HTR-8/SVneo (cell line): ENCODE data around the gene DNAAF3.
A peak's percentile ranks its signal among the peaks of the same experiment; 100 is the strongest.
"Not testable (repeated sequence)": the region's sequence is repeated elsewhere in the genome, so short reads cannot be mapped to it uniquely, and the experiment has no call there.

Source experiments
- DNase-seq: peaks from one replicate; pipeline ENCODE4 v3.0.0; 2011; ENCODE audit warnings: low spot score, mixed read lengths; ENCODE audit not compliant: insufficient read length
- FAIRE-seq: peaks from 2 replicates; lab custom pipeline; 2011; peaks lifted over from hg19 to GRCh38; lab: Jason Lieb, UNC

Gene DNAAF3

DNA sequence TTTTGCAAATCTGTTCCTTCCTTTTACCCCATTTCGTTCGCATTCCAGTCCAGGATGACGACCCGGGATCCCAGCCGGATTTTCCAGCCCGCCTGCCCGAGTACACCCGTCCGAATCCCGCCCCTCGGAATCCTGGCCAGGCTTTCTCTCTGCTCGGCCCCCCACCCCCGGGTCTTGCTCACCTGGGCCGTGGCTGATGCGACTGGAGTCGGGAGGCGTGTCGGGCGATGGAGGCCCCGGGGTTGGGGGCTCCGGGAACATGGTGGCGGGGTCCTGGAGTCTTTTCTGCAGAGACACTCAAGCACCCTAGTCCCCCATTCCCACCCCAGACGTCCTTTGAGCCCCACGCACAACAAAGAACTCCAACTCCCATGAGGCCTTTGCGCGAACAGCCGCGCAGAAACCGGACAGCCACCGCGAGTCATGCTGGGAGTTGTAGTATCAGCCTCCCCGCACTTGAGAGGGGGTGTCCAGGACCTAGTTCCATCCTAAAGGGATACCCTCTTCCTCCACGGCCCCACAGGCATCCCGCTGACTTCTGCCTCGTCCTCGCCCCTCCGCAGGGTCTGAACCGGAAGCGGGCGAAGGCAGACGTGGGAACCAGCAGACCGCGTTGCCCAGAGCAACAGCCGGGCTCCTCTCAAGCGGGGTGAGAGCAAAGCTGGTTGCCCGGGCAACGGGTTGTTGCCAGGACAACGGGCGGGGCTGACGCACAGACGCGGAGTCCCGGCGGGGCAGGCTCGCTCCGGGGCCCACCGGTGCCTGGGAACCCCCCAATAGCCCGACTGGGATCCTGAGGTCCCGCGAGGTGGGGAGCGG, 12.6 kb upstream of the DNAAF3 start:
- no peak for DNase-seq
- FAIRE-seq = peak; percentile 51

DNA sequence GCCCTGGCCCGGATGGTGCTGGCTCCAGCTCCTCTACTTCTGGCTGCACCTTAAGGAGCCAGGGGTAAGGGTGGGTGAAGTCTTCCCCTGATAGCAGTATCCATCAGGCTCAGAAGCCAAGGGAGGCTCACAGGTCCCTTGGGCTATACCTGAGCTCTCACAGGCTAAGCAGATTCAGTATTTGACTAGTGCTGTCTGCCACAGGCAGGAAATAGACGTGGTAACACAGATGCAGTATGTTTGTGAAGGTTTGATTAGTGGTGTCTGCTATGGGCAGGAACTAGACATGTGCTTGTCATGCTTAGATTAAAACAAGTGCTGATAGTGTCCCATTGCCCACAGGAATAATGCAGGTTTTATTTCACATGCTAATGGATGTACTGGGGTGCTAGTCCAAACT, 9.7 kb upstream of the DNAAF3 start:
- DNase-seq (no peak), FAIRE-seq (no peak)

DNA sequence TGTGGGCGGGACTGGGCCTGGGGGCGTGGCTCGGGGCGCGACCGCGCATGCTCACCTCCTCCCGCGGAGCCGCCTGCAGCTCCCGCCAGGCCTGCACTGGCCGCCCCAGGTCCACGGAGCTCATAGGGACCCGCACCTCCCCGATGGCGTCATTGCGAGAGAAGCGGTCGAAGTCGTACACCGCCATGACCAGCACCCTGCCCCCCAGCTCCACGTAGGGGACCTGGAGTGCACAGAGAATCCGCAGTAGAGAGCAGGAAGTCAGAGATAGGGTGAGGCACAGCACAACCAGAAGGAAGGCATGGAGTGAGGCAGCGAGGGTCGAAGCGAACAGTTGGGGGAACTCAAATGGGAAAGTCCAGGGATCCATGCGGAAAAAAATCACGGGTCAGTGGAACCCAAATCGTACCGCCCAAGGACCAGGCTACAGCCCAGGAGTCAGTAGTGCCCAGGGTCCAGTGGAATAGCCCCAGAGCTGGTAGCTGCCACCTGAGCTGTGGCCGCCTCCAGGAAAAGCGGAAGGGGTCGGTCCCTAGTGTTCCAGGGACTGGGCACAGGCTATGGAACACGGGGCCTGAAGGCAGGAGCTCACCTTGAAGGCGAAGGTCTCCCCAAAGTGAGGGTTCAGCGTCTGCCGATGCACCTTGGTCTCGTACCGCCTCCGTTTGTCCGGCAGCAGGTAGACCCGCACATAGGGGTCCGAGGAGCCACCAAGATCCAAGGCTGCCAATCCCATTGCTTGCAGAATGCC, 8.9 kb upstream of the DNAAF3 start:
- DNase-seq (no peak), FAIRE-seq (no peak)

DNA sequence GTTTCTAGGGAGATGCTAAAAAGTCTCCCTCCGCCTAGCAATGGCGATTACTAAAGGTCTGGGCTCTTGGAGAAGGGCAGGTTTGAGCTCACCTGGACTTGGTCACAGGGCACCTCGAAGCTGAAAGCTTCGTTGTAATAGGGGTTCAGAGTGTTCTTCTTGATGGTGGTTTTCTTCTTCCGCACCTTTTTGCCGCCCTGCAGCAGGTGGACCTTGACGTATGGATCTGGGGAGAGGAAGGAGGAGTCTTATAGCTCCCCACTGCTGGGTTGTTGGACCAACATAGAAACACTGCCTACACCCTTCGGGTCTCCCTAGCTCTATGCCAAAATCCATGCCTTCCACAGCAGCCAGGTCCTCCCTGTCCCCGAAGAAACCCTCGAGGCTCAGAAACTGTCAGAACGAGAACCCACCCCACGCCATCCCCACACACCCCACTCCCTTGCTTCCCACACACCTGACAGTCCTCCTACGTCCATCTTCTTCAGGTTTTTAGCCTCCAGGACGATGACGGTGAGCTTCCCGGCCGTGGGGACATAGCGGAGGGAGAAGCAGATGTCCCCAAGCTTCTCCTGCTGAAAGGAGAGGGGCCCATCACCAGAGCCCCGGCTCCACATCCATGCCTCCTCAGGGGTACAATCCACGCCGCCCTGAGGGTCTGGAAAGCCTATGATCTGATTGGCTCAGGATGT, 8.2 kb upstream of the DNAAF3 start:
- no peak for DNase-seq
- FAIRE-seq = no peak

DNA sequence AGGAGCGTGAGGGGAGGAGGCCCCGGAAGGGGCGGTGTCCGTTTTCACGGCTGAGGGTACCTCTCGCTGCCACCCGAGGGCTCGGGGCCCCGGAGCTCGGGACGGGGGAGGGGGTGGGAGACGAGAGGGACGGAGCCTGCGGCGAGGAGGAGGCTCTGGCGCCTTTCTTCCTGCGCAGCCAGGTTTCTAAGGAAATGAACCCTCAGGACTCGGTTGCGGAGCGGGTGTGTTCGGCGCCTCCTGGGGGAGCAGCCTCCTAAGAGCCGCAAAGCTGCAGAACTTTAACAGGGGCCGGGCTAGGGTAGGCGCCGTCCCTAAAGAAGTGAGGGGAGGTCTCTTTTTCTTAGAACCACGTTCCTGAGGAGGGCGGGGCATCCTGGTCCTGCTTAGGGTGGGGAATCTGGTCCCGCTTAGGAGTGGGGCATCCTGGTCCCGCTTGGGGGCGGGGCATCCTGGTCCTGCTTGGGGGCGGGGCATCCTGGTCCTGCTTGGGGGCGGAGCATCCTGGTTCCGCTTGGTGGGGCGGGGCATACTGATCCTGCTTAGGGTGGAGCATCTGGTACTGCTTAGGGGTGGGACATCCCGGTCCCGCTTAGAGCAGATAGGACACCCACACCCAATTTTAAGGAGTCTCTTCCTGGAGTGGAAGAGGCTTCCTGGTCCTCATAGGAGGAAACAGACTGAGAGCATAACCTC, 7.4 kb upstream of the DNAAF3 start:
- peak; percentile 84 for DNase-seq
- peak; percentile 54 for FAIRE-seq

DNA sequence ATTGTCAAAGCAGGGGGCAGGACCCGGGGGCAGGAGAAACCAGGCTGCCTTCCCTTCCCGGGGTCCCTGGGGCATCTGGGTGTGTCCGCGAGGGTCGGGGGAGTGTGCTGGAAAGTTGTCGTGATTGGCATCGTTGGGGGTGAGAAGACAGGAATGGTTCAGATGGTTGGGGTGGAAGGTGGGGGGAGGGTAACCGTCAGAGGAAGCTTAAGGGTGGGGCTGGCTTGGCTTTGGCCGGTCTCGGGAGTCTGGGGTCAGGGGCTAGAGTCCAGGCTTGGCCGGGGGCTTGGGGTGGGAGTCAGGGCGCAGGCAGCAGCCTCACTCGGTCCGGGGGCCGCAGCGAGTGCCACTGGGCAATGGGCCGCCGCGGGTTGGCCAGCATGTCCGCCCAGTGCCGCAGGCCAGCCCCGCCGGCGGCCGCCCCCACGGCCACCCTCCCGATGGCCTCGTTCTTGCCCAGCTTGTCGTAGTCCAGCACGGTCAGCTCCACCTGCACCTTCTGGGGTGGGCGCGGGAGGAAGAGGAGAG, 6.8 kb upstream of the DNAAF3 start:
- DNase-seq (no peak), FAIRE-seq (no peak)

DNA sequence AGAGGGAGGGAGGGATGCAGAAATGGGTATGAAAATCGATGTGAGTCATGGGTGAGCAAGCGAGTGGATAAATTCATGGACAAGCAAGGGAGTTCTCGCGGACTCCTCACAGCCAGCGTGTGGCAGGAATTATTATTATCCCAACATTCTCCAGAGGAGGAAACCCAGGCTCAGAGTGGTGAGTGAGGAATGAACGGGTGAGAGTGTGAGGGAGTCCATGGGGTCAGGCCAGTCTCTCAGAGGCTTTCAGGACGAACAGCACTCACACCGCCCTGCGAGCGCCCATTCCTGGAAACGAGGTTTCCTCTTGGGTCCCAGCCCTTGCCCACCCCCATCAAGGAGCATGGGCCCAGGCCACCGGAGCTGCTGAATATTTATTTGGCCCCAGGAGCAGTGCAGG, 6.3 kb upstream of the DNAAF3 start:
- DNase-seq (no peak), FAIRE-seq (no peak)

DNA sequence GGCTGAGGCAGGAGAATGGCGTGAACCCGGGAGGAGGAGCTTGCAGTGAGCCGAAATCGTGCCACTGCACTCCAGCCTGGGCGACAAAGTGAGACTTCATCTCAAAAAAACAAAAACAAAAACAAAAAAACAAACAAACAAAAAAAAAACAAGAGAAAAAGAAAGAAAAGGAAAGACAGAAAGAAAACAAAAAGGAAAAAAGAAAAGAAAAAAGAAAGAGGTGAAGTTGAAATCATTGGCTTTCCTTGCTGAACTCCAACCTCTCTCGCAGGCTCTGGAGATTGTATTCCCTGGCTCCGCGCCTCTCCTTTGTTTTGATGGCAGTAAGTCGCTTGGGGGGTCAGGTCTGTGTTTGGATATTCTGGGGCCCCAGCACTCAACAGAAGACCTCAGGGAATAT, 5.9 kb upstream of the DNAAF3 start:
- FAIRE-seq, DNase-seq: not testable (repeated sequence)

DNA sequence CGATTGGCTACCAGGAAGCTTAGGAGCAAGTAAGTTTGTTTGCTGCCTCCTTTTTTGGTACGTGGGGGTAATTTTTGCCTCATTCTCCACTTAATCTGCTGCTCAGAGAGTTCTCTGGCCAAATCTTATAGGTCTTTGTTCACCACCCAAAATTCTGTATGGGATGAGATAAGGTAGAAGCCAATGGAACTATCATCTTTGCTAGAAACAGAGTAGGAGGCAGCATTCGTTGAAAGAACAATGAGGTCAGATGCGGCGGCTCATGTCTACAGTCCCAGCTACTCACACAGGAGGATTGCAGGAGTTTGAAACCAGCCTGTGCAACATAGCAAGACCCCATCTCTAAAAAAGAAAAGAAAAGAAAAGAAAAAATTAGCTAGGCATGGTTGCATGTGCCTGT, 5.0 kb upstream of the DNAAF3 start:
- FAIRE-seq (no peak), DNase-seq (no peak)

DNA sequence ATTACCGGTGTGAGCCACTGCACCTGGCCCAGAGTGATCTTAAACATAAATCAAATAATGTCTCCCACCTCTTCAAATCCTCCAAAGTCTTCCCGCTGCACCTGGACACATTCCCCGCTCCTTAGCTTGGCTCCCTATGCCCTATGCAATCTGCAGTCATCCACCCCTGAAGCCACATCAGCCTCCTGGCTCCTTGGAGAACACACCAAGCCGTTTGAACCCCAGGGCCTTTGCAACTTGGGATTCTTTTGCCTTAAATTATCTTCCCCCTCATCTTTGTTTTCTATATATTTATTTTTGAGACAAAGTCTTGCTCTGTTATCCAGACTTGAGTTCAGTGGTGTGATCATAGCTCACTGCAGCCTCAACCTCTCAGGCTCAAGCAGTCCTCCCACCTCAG, 2.7 kb upstream of the DNAAF3 start:
- no peak for FAIRE-seq

DNA sequence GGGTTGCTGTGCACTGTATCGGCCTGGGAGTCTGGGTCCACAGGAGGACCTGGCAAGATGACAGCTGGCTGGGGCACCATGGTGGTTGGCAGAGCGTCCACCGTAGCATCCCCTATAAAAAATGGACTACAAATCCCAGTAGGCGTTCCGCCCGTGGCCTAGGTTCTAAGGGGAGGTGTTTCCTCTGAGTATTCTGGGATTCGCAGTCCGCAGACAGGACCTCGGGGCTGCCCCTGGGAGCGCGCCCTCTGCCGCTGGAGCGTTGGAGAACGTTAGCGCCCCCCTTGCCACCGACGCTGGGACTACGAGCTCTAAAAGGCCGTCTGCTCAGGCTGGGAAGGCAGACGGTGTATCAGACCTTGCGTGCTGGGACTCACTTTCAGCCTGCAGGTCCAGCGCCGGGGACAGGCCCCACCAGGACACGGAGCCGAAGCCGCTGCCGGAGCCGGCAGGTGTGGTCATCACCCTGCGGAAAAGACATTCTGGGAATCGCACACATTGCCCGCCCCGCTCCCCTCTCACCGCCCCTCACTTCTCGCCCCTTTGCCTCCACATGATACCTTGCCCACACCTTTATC, 372 bp downstream of the DNAAF3 start:
- DNase-seq (peak; percentile 77), FAIRE-seq (no peak)

More for the DNA sequence above, 2.7 kb upstream of the DNAAF3 start:
- no peak for DNase-seq

DNA sequence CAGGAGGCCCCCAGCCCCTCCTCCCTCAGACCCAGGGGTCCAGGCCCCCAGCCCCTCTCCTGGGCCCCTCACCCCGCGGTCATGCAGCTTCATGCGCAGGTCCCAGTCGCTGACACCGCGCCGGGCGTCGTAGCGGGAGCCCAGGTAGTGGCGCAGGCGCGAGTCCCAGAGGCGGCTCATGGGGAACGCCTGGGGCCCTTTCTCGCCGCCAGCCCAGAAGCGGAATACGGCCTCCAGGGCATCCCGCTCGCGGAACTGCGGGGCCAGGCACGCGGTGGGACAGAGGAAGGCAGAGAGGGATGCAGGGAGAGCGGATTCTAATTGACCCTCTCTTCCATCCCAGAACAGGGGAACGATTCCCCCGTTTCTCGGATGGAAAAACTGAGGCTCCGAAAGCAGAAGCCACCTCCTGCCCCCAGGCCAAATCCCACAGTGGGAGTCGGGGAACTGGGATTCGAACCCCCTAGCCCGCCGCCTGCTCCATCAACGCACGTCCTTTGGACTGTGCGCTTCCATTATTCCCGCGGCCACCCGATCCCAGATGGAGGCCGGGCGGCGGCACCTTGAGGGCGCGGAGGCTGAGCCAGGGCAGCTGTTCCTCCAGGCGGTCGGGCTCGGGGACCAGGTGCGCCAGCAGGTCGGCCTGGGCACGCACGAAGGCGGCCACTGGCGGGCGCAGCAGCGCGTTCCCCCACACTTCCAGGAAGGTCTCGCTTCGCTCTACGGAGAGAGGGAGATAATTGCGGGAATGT, 4.7 kb downstream of the DNAAF3 start:
- FAIRE-seq (no peak), DNase-seq (no peak)

DNA sequence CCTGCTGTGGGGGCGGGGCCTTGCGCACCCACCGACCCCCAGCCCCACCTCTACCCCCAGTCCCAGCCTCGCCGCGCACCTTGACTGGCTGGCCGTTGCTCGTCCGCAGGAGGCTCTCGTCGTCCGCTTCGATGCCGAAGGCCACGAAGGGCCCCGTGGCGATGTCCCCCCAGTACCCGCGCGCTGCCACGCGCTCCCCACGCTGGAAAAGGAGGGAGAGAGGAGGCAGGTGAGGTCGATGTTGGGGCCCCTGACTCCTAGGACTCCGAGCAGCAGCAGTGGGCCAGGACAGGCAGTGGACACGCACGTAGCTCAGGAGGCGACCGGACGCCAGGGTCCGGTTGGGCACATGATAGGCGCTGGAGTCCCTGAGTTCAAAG, 5.4 kb downstream of the DNAAF3 start:
- no peak for DNase-seq
- no peak for FAIRE-seq

DNA sequence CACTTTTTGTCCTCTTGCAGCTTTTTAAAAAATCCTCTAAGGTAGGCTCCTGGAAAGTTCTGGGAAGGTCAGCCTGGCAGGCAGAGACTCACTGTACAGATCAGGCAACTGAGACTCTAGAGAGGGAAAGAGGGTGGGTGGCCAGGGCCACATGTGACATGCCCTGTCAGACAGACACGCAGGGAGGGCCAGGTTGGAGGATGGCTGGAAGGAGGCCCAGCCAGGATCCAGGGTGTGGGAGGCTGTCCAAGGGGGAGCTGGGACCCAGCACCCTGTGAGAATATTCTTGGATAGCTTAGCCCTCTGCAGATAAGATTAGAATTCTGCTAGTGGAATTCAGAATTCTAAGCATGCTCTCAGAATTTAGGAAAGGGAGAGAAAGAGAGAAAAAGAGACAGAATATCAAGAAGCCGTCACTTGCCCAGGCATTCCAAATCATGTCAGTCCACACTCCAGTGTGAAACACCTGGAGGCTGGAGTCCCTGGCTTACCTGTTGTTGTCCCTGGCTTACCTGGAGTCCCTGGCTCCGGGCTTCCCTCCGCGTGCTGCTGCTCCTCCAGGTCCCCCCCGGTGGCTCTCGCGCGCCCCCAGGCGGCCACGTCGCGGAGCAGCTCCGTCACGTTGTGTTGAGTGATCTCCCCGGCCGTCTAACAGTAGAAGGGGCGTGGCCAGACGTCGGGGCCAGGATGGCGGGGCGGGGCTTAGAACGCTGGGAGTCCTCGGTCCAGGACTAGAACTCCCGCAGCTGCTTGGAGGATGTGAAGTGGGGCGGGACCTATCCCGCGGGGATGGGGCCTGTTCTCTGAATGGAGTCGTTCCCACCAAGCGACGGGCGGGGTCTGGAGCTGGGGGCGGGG, 6.1 kb downstream of the DNAAF3 start:
- DNase-seq (peak; percentile 92), FAIRE-seq (peak; percentile 94)

DNA sequence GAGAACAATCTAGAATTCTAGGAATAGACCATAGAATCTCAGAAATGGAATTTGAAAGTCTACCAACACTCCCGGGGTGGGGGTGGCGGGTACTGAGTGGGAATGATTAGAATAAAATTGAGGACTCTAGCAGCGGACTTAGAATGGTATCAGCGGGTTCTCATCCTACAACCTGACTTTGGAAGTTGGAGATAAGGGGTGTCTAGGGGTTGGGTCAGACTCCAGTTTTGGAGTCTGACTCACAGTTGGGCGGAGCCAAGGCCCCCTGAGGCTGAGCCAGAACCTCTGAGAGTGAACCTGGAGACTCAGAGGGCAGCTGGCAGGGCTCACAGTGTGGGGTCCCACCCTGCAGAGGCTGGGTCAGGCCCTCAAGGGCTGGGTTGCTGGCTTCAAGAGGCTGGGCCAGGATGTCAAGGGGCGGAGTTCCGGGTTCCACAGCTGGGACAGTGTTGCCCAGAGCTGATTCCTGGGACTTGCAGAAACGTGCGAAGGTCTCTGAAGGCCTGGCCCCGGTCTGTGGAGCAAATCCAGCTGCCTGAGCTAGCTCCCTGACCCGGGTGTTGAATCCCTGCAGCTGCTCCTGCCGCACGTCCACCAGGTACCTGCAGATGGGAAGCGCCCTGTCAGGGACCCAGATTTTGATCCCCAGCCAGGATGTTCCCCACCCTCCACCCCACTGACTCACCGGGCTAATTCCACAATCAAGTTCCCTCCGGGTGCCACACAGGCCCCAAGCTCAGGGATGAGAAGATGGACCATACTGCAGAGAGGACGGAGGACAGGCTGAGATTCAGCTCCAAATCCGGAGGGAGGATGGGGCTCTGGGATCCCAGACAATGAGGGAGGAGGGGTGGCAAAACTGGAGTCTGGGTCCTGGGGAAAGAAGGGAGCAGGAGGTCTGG, 7.3 kb downstream of the DNAAF3 start:
- FAIRE-seq (no peak), DNase-seq (peak; percentile 49)

DNA sequence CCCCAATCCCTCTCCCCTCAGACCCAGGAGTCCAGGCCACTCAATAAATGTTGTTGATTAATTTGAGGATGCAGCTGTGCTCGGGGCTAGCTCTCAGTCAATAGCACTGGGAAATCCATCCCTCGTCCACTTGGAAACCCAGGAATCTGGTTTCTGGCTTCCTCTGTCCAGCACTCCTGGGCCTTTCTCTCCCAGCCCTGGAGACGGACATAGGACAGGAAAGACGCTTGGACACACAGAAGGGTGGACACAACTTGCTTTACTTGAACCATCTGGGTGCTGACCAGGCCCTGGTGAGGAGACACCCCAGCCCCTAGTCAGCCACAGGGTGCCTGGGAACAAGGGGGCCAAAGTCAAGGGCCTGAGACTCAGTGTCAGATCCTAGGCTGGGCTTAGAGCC, 8.0 kb downstream of the DNAAF3 start:
- no peak for FAIRE-seq
- no peak for DNase-seq
